ENCODE data around the gene PIGU. TPM values are rescaled to one million over a fixed set of nuclear protein-coding genes. Genes with fewer than 3 reads are reported as not detected.

Gene PIGU
- total and polyA plus RNA-seq, 2 of the 13 experiments (the other 11 are each of a cell fraction or from before 2014, with no cell fraction given): 45.5 to 231 TPM

- TF ChIP-seq ZNF512 (CRISPR knock-in tag; IDR thresholded peaks at IDR 0.05): 0 out of 2 replicates have a peak, but pooled peaks have one; percentile 46
- peak; percentile 93; the same call in 1 of the 2 replicates for TF ChIP-seq ZNF782 (CRISPR knock-in tag; IDR thresholded peaks at IDR 0.05; ENCODE audit: borderline replicate concordance)
- TF ChIP-seq CBX5 (CRISPR knock-in tag; IDR thresholded peaks at IDR 0.05; ENCODE audit: borderline replicate concordance): no peak
- no peak for TF ChIP-seq TCF7L2 (IDR thresholded peaks at IDR 0.05; ENCODE audit: low read depth, low read length)
- peak; percentile 72 for TF ChIP-seq ARID5B (CRISPR knock-in tag; IDR thresholded peaks at IDR 0.05)
- peak; percentile 27; the same call in 1 of the 2 replicates for TF ChIP-seq HIVEP1 (CRISPR knock-in tag; IDR thresholded peaks at IDR 0.05)
- TF ChIP-seq GPN1 (CRISPR knock-in tag; IDR thresholded peaks at IDR 0.05; ENCODE audit: borderline replicate concordance): no peak
- TF ChIP-seq KDM5A (IDR thresholded peaks at IDR 0.05; ENCODE audit: borderline replicate concordance, low read length): peak; percentile 30; the same call in 1 of the 2 replicates
- 0 out of 2 replicates have a peak, but pooled peaks have one; percentile 8 for TF ChIP-seq MTF2 (CRISPR knock-in tag; IDR thresholded peaks at IDR 0.05; ENCODE audit: borderline replicate concordance)
- no peak for TF ChIP-seq EHMT2 (IDR thresholded peaks at IDR 0.05; ENCODE audit: borderline replicate concordance, low read depth, low read length)
- TF ChIP-seq HOMEZ (CRISPR knock-in tag; IDR thresholded peaks at IDR 0.05; ENCODE audit: low read depth): peak; percentile 8; the same call in 1 of the 2 replicates
- TF ChIP-seq ZNF772 (CRISPR knock-in tag; IDR thresholded peaks at IDR 0.05): peak; percentile 88
- TF ChIP-seq ZNF24 (IDR thresholded peaks at IDR 0.05): no peak
- no peak for TF ChIP-seq ZNF367 (CRISPR knock-in tag; IDR thresholded peaks at IDR 0.05; ENCODE audit: borderline replicate concordance)
- 0 out of 2 replicates have a peak, but pooled peaks have one; percentile 1 for TF ChIP-seq NR2F2 (IDR thresholded peaks at IDR 0.05; ENCODE audit: borderline replicate concordance, low read depth)
- TF ChIP-seq ZBTB49 (CRISPR knock-in tag; IDR thresholded peaks at IDR 0.05; ENCODE audit: borderline replicate concordance): no peak
- peak; percentile 87 for TF ChIP-seq MTERF4 (CRISPR knock-in tag; IDR thresholded peaks at IDR 0.05)
- TF ChIP-seq TMF1 (CRISPR knock-in tag; IDR thresholded peaks at IDR 0.05; ENCODE audit: low read depth): peak; percentile 12; the same call in 1 of the 2 replicates
Observed at GRCh38 chr20:34703424-34704176, 26.7 kb upstream of the PIGU start (continued).
